HepG2 (cell line): ENCODE measurements around the gene FAM117A. TPM values are rescaled to one million over a fixed set of nuclear protein-coding genes. Genes with fewer than 3 reads are reported as not detected.

Experiments used
- NFIC ChIP-seq: IDR thresholded peaks from 2 replicates; pipeline ENCODE4 v1.6.1; 2012; ENCODE audit warnings: mild to moderate bottlenecking, low read length, inconsistent platforms
- PHF21A ChIP-seq: sonication (generic); formaldehyde crosslinking; IDR thresholded peaks from 2 replicates; pipeline ENCODE4 v1.5.0; 2020; ENCODE audit warnings: mild to moderate bottlenecking, missing genetic modification reagents
- RBM22 ChIP-seq: fragments of 200-400 bp; formaldehyde crosslinking; optimal IDR thresholded peaks from 2 replicates; pipeline ENCODE3; 2017; ENCODE audit warnings: mild to moderate bottlenecking, low read length, moderate library complexity
- ZBTB38 ChIP-seq: sonication (generic); formaldehyde crosslinking; IDR thresholded peaks from 2 replicates; pipeline ENCODE4 v1.5.1; 2020; ENCODE audit warnings: mild to moderate bottlenecking, missing genetic modification reagents
- ZMYM2 ChIP-seq: sonication (generic); formaldehyde crosslinking; IDR thresholded peaks from 2 replicates; pipeline ENCODE4 v1.8.0; 2022; ENCODE audit warnings: mild to moderate bottlenecking, missing genetic modification reagents
- ZNF572 ChIP-seq: sonication (generic); formaldehyde crosslinking; IDR thresholded peaks from 2 replicates; pipeline ENCODE4 v1.5.1; 2020; ENCODE audit warnings: mild to moderate bottlenecking, missing genetic modification reagents
- ZNF577 ChIP-seq: sonication (generic); formaldehyde crosslinking; IDR thresholded peaks from 2 replicates; pipeline ENCODE4 v1.4.0; 2020; ENCODE audit warnings: mild to moderate bottlenecking, low read depth, missing genetic modification reagents, borderline replicate concordance
- polyA plus RNA-seq, 8 experiments: library from polyadenylated mRNA; depleted of rRNA in 3 of 8; stranded (reverse) in 7 of 8; unstranded in 1 of 8; fragments of >200 nt; fragmentation: Illumina TruSeq in 4 of 8; extraction: Trizol in 4 of 8; gene quantifications; 2 replicates each; pipeline versions ENCODE4 v1.2.1 to v1.2.3, GENCODE V29; 2011 to 2016; ENCODE audit warnings: low read depth in 4 of 8, missing spikeins in 1 of 8, mixed read lengths in 1 of 8; ENCODE audit not compliant: insufficient read depth in 1 of 8
- total RNA-seq, 5 experiments: library from RNA; depleted of rRNA; stranded (reverse); fragments of >200 nt; fragmentation: Illumina TruSeq; extraction: Trizol; gene quantifications; 2 replicates each; pipeline ENCODE4 v1.2.3, GENCODE V29; 2016; ENCODE audit warnings: low read depth in 1 of 5
- TF ChIP-seq, protein P1 (sequence below): IDR thresholded peaks from 2 replicates; pipeline ENCODE4 v1.6.1; 2016; ENCODE audit warnings: low read depth
- TF ChIP-seq, protein P2 (sequence below): sonication (generic); formaldehyde crosslinking; IDR thresholded peaks from 2 replicates; pipeline ENCODE4 v1.5.0; 2020; ENCODE audit warnings: mild to moderate bottlenecking, low read depth, missing genetic modification reagents, borderline replicate concordance
- TF ChIP-seq, protein P3 (sequence below): sonication (generic); formaldehyde crosslinking; IDR thresholded peaks from 2 replicates; pipeline ENCODE4 v1.9.0; 2022; ENCODE audit warnings: low read depth, missing genetic modification reagents
- TF ChIP-seq, protein P4 (sequence below): sonication (generic); formaldehyde crosslinking; IDR thresholded peaks from 2 replicates; pipeline ENCODE4 v1.4.0; 2020; ENCODE audit warnings: missing genetic modification reagents, mild to moderate bottlenecking, borderline replicate concordance
- TF ChIP-seq, protein P5 (sequence below): sonication (generic); formaldehyde crosslinking; IDR thresholded peaks from 2 replicates; pipeline ENCODE4 v1.4.0; 2020; ENCODE audit warnings: missing genetic modification reagents, borderline replicate concordance
- TF ChIP-seq, protein P6 (sequence below): sonication (generic); formaldehyde crosslinking; IDR thresholded peaks from 2 replicates; pipeline ENCODE4 v1.4.0; 2020; ENCODE audit warnings: missing genetic modification reagents

The FAM117A gene
- total and polyA plus RNA-seq, 2 of the 13 experiments (the other 11 are each of a cell fraction or from before 2014, with no cell fraction given), result 12.1 to 19.8 TPM

DNA sequence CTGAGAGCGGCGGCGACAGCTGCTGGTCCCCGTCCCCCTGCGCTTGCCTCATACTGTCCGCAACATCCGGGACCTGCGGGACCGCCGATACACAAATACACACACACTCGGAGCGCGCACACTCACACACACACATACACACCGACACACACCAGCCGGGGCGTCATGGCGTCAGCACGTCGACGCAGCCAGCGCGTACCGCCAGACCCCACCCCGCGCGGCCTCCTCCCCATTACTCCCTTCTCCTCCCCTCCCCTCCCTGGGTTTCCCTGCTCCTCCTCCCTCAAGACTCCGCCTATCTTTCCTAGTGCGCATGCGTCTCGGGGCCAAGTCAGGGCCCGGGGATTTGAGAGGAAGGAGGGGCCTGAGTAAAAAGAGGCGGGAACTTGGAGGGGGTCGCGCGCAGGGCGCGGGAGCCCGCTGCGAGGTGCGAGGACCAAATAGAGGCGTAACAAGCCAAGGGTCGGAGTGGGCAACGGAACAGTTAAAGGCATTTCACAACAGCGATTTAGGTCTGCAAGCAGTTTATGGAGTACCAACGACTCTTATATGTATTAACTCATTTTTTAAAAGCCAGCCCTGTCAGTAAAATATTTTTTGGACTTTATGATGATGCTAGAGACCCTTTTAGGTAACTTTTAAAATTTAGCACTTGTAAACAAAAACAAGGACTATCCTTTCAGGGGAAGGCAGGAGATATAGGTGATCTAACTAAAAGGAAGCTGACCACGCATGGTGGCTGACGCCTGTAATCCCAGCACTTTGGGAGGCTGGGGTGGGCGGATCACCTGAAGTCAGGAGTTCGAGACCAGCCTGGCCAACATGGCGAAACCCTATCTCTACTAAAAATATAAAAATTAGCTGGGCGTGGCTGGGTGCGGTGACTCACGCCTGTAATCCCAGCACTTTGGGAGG lies 85.7 kb downstream of the FAM117A start, which contains the start of gene SPOP (continued):
- TF ChIP-seq, protein P1, sequence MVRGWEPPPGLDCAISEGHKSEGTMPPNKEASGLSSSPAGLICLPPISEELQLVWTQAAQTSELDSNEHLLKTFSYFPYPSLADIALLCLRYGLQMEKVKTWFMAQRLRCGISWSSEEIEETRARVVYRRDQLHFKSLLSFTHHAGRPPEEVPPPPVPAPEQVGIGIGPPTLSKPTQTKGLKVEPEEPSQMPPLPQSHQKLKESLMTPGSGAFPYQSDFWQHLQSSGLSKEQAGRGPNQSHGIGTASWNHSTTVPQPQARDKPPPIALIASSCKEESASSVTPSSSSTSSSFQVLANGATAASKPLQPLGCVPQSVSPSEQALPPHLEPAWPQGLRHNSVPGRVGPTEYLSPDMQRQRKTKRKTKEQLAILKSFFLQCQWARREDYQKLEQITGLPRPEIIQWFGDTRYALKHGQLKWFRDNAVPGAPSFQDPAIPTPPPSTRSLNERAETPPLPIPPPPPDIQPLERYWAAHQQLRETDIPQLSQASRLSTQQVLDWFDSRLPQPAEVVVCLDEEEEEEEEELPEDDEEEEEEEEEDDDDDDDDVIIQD (CRISPR knock-in tag), result peak; percentile 70
- TF ChIP-seq ZBTB38 (peak; percentile 75), ZMYM2 (peak; percentile 99), ZNF572 (peak; percentile 69; the same call in 1 of the 2 replicates), NFIC (no peak), PHF21A (CRISPR knock-in tag) (peak; percentile 79), RBM22 (no peak), ZNF577 (CRISPR knock-in tag) (no peak)
- TF ChIP-seq, protein P2, sequence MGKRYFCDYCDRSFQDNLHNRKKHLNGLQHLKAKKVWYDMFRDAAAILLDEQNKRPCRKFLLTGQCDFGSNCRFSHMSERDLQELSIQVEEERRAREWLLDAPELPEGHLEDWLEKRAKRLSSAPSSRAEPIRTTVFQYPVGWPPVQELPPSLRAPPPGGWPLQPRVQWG (CRISPR knock-in tag), result no peak
- TF ChIP-seq, protein P3, sequence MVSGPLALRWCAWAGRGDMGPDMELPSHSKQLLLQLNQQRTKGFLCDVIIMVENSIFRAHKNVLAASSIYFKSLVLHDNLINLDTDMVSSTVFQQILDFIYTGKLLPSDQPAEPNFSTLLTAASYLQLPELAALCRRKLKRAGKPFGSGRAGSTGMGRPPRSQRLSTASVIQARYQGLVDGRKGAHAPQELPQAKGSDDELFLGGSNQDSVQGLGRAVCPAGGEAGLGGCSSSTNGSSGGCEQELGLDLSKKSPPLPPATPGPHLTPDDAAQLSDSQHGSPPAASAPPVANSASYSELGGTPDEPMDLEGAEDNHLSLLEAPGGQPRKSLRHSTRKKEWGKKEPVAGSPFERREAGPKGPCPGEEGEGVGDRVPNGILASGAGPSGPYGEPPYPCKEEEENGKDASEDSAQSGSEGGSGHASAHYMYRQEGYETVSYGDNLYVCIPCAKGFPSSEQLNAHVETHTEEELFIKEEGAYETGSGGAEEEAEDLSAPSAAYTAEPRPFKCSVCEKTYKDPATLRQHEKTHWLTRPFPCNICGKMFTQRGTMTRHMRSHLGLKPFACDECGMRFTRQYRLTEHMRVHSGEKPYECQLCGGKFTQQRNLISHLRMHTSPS, result peak; percentile 54; the same call in 1 of the 2 replicates
- TF ChIP-seq, protein P4, sequence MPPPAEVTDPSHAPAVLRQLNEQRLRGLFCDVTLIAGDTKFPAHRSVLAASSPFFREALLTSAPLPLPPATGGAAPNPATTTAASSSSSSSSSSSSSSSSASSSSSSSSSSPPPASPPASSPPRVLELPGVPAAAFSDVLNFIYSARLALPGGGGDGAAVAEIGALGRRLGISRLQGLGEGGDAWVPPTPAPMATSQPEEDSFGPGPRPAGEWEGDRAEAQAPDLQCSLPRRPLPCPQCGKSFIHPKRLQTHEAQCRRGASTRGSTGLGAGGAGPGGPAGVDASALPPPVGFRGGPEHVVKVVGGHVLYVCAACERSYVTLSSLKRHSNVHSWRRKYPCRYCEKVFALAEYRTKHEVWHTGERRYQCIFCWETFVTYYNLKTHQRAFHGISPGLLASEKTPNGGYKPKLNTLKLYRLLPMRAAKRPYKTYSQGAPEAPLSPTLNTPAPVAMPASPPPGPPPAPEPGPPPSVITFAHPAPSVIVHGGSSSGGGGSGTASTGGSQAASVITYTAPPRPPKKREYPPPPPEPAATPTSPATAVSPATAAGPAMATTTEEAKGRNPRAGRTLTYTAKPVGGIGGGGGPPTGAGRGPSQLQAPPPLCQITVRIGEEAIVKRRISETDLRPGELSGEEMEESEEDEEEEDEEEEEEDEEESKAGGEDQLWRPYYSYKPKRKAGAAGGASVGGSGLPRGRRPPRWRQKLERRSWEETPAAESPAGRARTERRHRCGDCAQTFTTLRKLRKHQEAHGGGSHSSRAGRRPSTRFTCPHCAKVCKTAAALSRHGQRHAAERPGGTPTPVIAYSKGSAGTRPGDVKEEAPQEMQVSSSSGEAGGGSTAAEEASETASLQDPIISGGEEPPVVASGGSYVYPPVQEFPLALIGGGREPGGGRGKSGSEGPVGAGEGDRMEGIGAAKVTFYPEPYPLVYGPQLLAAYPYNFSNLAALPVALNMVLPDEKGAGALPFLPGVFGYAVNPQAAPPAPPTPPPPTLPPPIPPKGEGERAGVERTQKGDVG, result peak; percentile 96; the same call in 1 of the 2 replicates
- TF ChIP-seq, protein P5, sequence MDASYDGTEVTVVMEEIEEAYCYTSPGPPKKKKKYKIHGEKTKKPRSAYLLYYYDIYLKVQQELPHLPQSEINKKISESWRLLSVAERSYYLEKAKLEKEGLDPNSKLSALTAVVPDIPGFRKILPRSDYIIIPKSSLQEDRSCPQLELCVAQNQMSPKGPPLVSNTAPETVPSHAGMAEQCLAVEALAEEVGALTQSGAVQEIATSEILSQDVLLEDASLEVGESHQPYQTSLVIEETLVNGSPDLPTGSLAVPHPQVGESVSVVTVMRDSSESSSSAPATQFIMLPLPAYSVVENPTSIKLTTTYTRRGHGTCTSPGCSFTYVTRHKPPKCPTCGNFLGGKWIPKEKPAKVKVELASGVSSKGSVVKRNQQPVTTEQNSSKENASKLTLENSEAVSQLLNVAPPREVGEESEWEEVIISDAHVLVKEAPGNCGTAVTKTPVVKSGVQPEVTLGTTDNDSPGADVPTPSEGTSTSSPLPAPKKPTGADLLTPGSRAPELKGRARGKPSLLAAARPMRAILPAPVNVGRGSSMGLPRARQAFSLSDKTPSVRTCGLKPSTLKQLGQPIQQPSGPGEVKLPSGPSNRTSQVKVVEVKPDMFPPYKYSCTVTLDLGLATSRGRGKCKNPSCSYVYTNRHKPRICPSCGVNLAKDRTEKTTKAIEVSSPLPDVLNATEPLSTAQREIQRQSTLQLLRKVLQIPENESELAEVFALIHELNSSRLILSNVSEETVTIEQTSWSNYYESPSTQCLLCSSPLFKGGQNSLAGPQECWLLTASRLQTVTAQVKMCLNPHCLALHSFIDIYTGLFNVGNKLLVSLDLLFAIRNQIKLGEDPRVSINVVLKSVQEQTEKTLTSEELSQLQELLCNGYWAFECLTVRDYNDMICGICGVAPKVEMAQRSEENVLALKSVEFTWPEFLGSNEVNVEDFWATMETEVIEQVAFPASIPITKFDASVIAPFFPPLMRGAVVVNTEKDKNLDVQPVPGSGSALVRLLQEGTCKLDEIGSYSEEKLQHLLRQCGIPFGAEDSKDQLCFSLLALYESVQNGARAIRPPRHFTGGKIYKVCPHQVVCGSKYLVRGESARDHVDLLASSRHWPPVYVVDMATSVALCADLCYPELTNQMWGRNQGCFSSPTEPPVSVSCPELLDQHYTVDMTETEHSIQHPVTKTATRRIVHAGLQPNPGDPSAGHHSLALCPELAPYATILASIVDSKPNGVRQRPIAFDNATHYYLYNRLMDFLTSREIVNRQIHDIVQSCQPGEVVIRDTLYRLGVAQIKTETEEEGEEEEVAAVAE, result peak; percentile 91
- TF ChIP-seq, protein P6, sequence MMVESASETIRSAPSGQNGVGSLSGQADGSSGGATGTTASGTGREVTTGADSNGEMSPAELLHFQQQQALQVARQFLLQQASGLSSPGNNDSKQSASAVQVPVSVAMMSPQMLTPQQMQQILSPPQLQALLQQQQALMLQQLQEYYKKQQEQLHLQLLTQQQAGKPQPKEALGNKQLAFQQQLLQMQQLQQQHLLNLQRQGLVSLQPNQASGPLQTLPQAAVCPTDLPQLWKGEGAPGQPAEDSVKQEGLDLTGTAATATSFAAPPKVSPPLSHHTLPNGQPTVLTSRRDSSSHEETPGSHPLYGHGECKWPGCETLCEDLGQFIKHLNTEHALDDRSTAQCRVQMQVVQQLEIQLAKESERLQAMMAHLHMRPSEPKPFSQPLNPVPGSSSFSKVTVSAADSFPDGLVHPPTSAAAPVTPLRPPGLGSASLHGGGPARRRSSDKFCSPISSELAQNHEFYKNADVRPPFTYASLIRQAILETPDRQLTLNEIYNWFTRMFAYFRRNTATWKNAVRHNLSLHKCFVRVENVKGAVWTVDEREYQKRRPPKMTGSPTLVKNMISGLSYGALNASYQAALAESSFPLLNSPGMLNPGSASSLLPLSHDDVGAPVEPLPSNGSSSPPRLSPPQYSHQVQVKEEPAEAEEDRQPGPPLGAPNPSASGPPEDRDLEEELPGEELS (CRISPR knock-in tag), result peak; percentile 93
